ENCODE data around the gene PLK5.
"Not testable (repeated sequence)": the region's sequence is repeated elsewhere in the genome, so short reads cannot be mapped to it uniquely, and the experiment has no call there.

PLK5 gene

GRCh38 chr19:1526979-1527649 lies 3.2 kb downstream of the PLK5 start:
- no peak for DNase-seq

GRCh38 chr19:1527650-1528309 lies 3.9 kb downstream of the PLK5 start:
- no peak for DNase-seq

- no peak for DNase-seq
These were observed 4.9 kb downstream of the PLK5 start for GRCh38 chr19:1528596-1529429.

- no peak for DNase-seq
These were observed 5.5 kb downstream of the PLK5 start for GRCh38 chr19:1529430-1529816.

GRCh38 chr19:1530856-1531255 lies 7.0 kb downstream of the PLK5 start:
- DNase-seq: not testable (repeated sequence)

- DNase-seq: no peak
These were observed 7.7 kb downstream of the PLK5 start for GRCh38 chr19:1531587-1531986.

- no peak for DNase-seq
These were observed 8.1 kb downstream of the PLK5 start for GRCh38 chr19:1532003-1532402.

- DNase-seq: no peak
These were observed 9.8 kb downstream of the PLK5 start for GRCh38 chr19:1533510-1534150.

- DNase-seq: no peak
These were observed 11.1 kb downstream of the PLK5 start for GRCh38 chr19:1534972-1535371.

- not testable (repeated sequence) for DNase-seq
These were observed 11.8 kb downstream of the PLK5 start for GRCh38 chr19:1535699-1536098.

- DNase-seq: no peak
These were observed 15.1 kb downstream of the PLK5 start for GRCh38 chr19:1538978-1539377.

GRCh38 chr19:1539749-1540148 lies 15.9 kb downstream of the PLK5 start:
- DNase-seq: not testable (repeated sequence)

GRCh38 chr19:1540365-1540925 lies 16.6 kb downstream of the PLK5 start:
- DNase-seq: no peak

GRCh38 chr19:1549332-1549945 lies 25.6 kb downstream of the PLK5 start:
- DNase-seq: no peak

GRCh38 chr19:1551068-1552040 lies 27.5 kb downstream of the PLK5 start:
- no peak for DNase-seq

GRCh38 chr19:1553415-1553814 lies 29.5 kb downstream of the PLK5 start:
- DNase-seq: no peak

- no peak for DNase-seq
These were observed 31.1 kb downstream of the PLK5 start for GRCh38 chr19:1554968-1555367.

GRCh38 chr19:1555487-1556389 lies 31.9 kb downstream of the PLK5 start:
- DNase-seq: no peak

- no peak for DNase-seq
These were observed 32.7 kb downstream of the PLK5 start for GRCh38 chr19:1556390-1557070.

GRCh38 chr19:1558552-1558951 lies 34.7 kb downstream of the PLK5 start:
- DNase-seq: no peak

Data from NCI-H524 treated with DMSO at 0.1 percent for 48 hours (cell line).